Glutamatergic neuron (in vitro differentiated cells): ENCODE data around the gene ELANE. TPM values are rescaled to one million over a fixed set of nuclear protein-coding genes. Genes with fewer than 3 reads are reported as not detected.
"Not testable (repeated sequence)": the region's sequence is repeated elsewhere in the genome, so short reads cannot be mapped to it uniquely, and the experiment has no call there.

Source experiments
- DNase-seq: peaks from one replicate; pipeline ENCODE4 v3.0.0; 2022
- H3K27ac Mint-ChIP-seq: one replicate; pipeline ENCODE4 v1.8.0; 2020; ENCODE audit warnings: mild to moderate bottlenecking, mixed read lengths, inconsistent platforms; ENCODE audit not compliant: unreplicated experiment
- H3K27me3 Mint-ChIP-seq: one replicate; pipeline ENCODE4 v1.8.0; 2020; ENCODE audit warnings: mild to moderate bottlenecking, moderate library complexity, mixed read lengths, inconsistent platforms; ENCODE audit not compliant: unreplicated experiment
- H3K36me3 Mint-ChIP-seq: one replicate; pipeline ENCODE4 v1.8.0; 2020; ENCODE audit warnings: mild to moderate bottlenecking, mixed read lengths, inconsistent platforms; ENCODE audit not compliant: unreplicated experiment
- H3K4me1 Mint-ChIP-seq: one replicate; pipeline ENCODE4 v1.8.0; 2020; ENCODE audit warnings: mild to moderate bottlenecking, low read depth, mixed read lengths, inconsistent platforms; ENCODE audit not compliant: unreplicated experiment
- H3K4me3 Mint-ChIP-seq: one replicate; pipeline ENCODE4 v1.8.0; 2020; ENCODE audit warnings: mild to moderate bottlenecking, mixed read lengths, inconsistent platforms; ENCODE audit not compliant: unreplicated experiment
- H3K9me3 Mint-ChIP-seq: one replicate; pipeline ENCODE4 v1.8.0; 2020; ENCODE audit warnings: mild to moderate bottlenecking, moderate library complexity, mixed read lengths, inconsistent platforms; ENCODE audit not compliant: unreplicated experiment
- total RNA-seq: library from RNA; stranded (reverse); fragmentation: NEBNext Ultra II Directional; extraction: Animal tissue kit (Norgen Biotek cat#: 25700); gene quantifications from one replicate; pipeline ENCODE4 v1.2.1, GENCODE V29; 2021; ENCODE audit not compliant: unreplicated experiment
- TF ChIP-seq, protein P1 (sequence below): fragments of 200-600 bp; sonication (generic); IDR thresholded peaks from one replicate; pipeline ENCODE4 v1.5.0; 2021; ENCODE audit not compliant: partially characterized antibody, unreplicated experiment

Gene ELANE
- total RNA-seq, 1 donor from 2014 or later, result not detected

DNA sequence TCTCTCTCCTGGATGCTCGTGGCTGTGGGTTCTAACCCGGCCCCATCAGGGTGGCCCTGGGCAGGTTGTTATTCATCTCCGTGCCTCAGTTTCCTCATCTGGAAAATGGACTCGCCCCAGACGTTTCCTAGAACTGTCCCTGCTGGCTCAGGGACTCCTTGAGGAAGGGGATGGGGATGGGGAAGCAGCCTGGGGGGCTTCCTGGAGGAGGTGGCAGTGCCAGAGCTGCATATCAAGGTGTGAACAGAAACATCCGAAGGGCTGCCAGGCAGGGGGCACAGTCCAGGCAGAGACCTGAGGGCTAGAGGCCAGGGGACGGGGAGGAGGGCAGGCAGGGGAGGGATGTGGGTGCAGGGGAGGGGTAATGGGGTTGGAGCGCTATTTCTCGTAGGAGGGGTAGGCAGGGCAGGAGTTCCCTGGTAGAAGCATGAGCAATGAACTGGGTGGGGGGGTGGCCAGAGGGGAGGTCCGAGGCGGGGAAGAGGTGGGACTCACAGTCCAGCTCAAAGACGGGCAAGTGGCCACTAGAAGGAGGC, 3.6 kb upstream of the ELANE start:
- H3K36me3 Mint-ChIP-seq, result no peaks in the 10 kb centered on the region
- DNase-seq, result no peak
- peaks cover 2% of the 10 kb centered on the region for H3K9me3 Mint-ChIP-seq
- H3K27ac Mint-ChIP-seq, result no peak overlapping the region
- H3K27me3 Mint-ChIP-seq, result peaks cover 7% of the 10 kb centered on the region
- TF ChIP-seq, protein P1, sequence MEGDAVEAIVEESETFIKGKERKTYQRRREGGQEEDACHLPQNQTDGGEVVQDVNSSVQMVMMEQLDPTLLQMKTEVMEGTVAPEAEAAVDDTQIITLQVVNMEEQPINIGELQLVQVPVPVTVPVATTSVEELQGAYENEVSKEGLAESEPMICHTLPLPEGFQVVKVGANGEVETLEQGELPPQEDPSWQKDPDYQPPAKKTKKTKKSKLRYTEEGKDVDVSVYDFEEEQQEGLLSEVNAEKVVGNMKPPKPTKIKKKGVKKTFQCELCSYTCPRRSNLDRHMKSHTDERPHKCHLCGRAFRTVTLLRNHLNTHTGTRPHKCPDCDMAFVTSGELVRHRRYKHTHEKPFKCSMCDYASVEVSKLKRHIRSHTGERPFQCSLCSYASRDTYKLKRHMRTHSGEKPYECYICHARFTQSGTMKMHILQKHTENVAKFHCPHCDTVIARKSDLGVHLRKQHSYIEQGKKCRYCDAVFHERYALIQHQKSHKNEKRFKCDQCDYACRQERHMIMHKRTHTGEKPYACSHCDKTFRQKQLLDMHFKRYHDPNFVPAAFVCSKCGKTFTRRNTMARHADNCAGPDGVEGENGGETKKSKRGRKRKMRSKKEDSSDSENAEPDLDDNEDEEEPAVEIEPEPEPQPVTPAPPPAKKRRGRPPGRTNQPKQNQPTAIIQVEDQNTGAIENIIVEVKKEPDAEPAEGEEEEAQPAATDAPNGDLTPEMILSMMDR, result no peak
- H3K4me1 Mint-ChIP-seq, result no peaks in the 10 kb centered on the region
- H3K4me3 Mint-ChIP-seq, result no peak overlapping the region

DNA sequence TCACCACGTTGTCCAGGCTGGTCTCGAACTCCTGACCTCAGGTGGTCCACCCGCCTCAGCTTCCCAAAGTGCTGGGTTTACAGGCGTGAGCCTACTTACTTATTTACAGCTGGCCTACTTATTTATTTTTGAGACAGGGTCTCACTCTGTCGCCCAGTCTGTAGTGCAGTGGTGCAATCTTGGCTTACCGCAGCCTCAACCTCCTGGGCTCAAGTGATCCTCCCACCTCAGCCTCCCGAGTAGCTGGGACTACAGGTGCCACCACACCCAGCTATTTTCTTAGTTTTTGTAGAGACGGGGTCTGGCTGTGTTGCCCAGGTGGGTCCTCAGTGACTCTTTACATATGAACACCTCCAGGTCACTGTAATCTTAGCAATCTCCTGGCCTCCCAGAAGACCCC, 2.9 kb upstream of the ELANE start:
- not testable (repeated sequence) for H3K9me3 Mint-ChIP-seq, H3K4me1 Mint-ChIP-seq, DNase-seq, H3K4me3 Mint-ChIP-seq, H3K27me3 Mint-ChIP-seq, H3K36me3 Mint-ChIP-seq, H3K27ac Mint-ChIP-seq

DNA sequence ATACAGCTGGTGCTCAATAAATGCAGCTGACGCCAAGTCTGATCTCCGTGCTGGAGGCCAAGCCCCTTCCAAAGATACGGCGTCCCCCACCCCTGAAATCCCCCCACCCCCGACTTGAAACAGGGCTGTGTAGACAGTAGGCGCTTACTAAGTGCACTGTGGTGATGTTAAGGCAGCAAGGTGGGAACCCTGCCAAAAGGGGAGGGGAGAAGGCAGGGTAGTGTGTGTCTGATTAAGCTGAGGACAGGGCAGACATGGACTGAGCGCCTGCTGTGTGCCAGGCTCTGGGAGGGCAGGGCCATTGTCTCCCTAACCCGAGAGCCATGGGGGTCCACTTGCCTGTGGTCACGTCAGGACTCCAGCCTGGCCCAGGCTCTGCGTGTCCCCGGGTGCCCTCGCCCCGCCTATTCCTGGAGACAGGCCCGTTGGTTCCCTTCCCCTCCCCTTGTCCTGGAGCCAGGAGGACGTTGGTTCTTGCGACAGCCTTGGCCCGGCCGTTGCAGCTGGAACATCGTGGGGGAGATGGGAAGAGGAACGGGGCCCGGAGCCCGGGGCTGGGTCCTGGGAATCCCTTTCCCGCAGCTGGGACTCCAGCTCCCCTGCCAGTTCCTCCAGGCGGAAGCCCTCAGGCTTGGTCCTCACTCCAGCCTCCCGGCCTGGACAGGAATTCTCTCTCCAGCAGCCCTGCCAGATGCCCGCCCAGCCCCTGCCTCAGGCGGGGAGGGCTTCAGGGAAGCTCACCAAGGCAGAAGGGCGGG, 1.7 kb upstream of the ELANE start:
- TF ChIP-seq, protein P1, result no peak
- Mint-ChIP-seq H3K4me3 (no peak overlapping the region), H3K27me3 (peaks cover 4% of the 10 kb centered on the region), H3K9me3 (peaks cover 2% of the 10 kb centered on the region), H3K27ac (no peak overlapping the region), H3K36me3 (no peaks in the 10 kb centered on the region), H3K4me1 (no peaks in the 10 kb centered on the region)
- peak; percentile 69 for DNase-seq

DNA sequence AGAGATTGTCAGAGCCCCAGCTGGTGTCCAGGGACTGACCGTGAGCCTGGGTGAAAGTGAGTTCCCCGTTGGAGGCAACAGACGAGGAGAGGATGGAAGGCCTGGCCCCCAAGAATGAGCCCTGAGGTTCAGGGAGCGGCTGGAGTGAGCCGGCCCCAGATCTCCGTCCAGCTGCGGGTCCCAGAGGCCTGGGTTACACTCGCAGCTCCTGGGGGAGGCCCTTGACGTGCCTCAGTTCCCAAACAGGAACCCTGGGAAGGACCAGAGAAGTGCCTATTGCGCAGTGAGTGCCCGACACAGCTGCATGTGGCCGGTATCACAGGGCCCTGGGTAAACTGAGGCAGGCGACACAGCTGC, 1.1 kb upstream of the ELANE start:
- Mint-ChIP-seq H3K27ac (no peak overlapping the region), H3K4me1 (no peaks in the 10 kb centered on the region), H3K9me3 (peaks cover 2% of the 10 kb centered on the region), H3K27me3 (no peaks in the 10 kb centered on the region), H3K4me3 (no peak overlapping the region), H3K36me3 (no peaks in the 10 kb centered on the region)
- TF ChIP-seq, protein P1, result no peak
- no peak for DNase-seq

DNA sequence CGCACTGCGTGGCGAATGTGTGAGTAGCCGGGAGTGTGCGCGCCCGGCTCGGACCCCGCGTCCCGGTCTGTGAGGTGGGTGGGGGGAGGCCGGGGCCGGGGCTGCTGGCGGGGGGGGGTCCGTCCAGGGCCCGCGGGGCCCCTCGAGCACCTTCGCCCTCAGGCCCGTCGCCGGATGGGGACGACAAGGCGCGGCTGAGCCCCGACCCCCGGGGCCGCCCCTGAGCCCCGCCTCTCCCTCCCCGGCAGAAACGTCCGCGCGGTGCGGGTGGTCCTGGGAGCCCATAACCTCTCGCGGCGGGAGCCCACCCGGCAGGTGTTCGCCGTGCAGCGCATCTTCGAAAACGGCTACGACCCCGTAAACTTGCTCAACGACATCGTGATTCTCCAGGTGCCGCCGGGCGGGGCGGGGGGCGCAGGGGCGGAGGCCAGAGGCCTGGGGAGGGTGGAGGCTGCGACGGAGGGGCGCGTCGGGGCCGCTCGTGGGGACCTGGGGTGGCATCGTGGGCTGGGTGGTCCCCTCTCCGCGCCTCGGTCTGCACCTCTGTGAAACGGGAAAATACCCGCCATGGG, 997 bp downstream of the ELANE start:
- Mint-ChIP-seq H3K27me3 (no peaks in the 10 kb centered on the region), H3K27ac (no peak overlapping the region), H3K9me3 (peaks cover 4% of the 10 kb centered on the region), H3K36me3 (no peaks in the 10 kb centered on the region), H3K4me1 (no peaks in the 10 kb centered on the region), H3K4me3 (no peak overlapping the region)
- no peak for DNase-seq
- TF ChIP-seq, protein P1, result no peak

DNA sequence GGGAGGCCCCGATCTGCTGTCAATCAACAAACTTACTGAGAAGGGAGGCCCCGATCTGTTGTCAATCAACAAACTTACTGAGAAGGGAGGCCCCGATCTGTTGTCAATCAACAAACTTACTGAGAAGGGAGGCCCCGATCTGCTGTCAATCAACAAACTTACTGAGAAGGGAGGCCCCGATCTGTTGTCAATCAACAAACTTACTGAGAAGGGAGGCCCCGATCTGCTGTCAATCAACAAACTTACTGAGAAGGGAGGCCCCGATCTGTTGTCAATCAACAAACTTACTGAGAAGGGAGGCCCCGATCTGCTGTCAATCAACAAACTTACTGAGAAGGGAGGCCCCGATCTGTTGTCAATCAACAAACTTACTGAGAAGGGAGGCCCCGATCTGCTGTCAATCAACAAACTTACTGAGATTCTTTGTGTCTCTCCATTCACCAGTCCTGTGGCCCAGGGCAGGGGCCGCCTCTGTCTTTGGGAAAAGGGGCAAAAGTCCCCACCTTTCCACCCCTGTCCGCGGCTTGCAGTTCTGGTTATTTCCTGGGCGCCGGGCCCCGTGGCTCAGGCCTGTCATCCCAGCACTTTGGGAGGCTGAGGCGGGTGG, 1.6 kb downstream of the ELANE start:
- H3K27me3 Mint-ChIP-seq, DNase-seq, H3K4me1 Mint-ChIP-seq, H3K27ac Mint-ChIP-seq, H3K36me3 Mint-ChIP-seq, H3K9me3 Mint-ChIP-seq, H3K4me3 Mint-ChIP-seq: not testable (repeated sequence)
